ENCODE results near the gene ONECUT3. TPM values are rescaled to one million over a fixed set of nuclear protein-coding genes. Genes with fewer than 3 reads are reported as not detected.
"Not testable (repeated sequence)": the region's sequence is repeated elsewhere in the genome, so short reads cannot be mapped to it uniquely, and the experiment has no call there.

ONECUT3 gene
- total RNA-seq, 3 donors from 2014 or later = not detected

DNA sequence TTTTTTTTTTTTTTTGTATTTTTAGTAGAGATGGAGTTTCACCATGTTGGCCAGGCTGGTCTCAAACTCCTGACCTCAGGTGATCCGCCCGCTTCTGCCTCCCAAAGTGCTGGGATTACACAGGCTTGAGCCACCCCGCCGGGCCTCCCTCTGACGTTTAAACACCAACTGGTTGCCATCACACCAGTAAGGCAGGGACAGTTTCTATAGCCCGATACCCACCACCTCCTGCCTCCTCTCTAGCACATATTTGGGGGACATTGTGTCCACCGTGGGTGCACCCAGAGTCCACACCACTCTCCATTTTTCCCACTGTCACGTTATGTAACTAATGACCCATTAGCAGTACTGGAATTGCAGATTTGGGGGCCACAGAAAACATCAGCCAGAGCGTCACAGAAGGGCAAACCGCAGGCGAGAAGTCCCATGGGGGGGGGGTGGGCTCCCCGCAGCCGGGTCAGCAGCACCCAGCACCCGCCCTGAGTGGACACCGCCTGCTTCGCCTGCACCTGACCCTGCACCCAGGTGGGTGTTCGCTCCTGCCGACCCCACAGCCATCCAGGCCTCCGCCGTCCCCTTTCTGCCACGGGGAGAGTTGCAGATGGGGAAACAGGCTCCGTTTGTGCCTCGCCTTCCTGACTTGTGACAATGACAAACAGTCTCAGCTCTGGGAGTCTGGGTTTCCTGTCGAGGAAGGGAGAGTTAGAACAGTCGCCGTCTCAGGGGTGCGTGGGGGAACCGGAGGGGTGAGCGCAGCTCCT, 3.6 kb downstream of the ONECUT3 start:
- TF ChIP-seq, protein P1, sequence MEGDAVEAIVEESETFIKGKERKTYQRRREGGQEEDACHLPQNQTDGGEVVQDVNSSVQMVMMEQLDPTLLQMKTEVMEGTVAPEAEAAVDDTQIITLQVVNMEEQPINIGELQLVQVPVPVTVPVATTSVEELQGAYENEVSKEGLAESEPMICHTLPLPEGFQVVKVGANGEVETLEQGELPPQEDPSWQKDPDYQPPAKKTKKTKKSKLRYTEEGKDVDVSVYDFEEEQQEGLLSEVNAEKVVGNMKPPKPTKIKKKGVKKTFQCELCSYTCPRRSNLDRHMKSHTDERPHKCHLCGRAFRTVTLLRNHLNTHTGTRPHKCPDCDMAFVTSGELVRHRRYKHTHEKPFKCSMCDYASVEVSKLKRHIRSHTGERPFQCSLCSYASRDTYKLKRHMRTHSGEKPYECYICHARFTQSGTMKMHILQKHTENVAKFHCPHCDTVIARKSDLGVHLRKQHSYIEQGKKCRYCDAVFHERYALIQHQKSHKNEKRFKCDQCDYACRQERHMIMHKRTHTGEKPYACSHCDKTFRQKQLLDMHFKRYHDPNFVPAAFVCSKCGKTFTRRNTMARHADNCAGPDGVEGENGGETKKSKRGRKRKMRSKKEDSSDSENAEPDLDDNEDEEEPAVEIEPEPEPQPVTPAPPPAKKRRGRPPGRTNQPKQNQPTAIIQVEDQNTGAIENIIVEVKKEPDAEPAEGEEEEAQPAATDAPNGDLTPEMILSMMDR (IDR thresholded peaks at IDR 0.05) = no peak
- DNase-seq = no peak
- Histone ChIP-seq H3K9me3 (no peaks in the 10 kb centered on the region), H3K4me1 (ENCODE audit: low read depth) (no peaks in the 10 kb centered on the region), H3K36me3 (ENCODE audit: low read depth) (no peaks in the 10 kb centered on the region), H3K4me3 (no peak overlapping the region)
- intact Hi-C loops (cut with DNase I, micrococcal nuclease) = no loop called here
- no peak for ATAC-seq

DNA sequence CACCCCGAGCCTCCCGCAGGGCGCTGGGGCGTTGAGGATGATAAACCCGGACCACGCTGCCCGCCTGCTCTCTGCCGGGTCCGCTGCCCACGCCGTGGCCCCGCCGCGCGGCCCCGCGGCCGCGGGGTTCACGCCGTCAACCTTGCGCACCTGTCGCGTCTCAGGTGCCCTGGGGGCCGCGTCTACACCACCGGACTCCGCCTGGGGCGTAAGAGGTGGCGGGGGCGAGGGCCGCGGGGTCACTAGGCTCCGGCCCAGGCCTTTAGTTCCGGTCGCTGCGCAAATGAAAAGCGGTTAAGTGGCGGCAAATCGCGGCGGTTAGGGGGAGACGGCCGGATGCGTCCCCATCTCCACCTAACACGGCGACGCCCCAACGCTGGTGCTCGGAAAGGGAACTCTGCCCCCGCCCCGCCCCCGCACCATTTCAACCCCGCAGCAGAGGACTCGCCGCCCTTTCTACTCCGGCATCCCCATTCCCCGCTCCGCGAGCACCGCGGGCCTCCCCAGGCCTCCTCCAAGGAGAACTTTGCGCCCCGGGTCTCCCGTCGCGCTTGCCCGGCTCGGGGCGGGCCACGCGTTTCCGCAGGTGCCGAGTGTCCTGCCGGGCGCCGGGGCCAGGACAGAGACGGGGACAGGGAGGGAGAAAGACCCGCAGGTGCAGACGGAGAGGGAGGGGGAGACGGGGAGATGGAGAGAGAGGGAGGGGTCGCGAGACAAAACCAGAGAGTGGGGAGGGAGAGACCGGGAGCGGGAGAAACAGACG, 4.3 kb downstream of the ONECUT3 start:
- H3K4me3 ChIP-seq = no peak overlapping the region
- DNase-seq (no peak), ATAC-seq (no peak)
- no peaks in the 10 kb centered on the region for H3K36me3 ChIP-seq (ENCODE audit: low read depth)
- intact Hi-C loops (cut with DNase I, micrococcal nuclease) = no loop called here
- H3K4me1 ChIP-seq (ENCODE audit: low read depth) = no peaks in the 10 kb centered on the region
- TF ChIP-seq, protein P1 (IDR thresholded peaks at IDR 0.05) = no peak
- no peaks in the 10 kb centered on the region for H3K9me3 ChIP-seq

GRCh38 chr19:1758231-1758577, 4.9 kb downstream of the ONECUT3 start:
- TF ChIP-seq, protein P1 (IDR thresholded peaks at IDR 0.05) = no peak
- Histone ChIP-seq H3K36me3 (ENCODE audit: low read depth) (no peaks in the 10 kb centered on the region), H3K4me3 (no peak overlapping the region), H3K9me3 (no peaks in the 10 kb centered on the region), H3K4me1 (ENCODE audit: low read depth) (no peaks in the 10 kb centered on the region)
- no peak for ATAC-seq
- intact Hi-C loops (cut with DNase I, micrococcal nuclease) = no loop called here
- no peak for DNase-seq

DNA sequence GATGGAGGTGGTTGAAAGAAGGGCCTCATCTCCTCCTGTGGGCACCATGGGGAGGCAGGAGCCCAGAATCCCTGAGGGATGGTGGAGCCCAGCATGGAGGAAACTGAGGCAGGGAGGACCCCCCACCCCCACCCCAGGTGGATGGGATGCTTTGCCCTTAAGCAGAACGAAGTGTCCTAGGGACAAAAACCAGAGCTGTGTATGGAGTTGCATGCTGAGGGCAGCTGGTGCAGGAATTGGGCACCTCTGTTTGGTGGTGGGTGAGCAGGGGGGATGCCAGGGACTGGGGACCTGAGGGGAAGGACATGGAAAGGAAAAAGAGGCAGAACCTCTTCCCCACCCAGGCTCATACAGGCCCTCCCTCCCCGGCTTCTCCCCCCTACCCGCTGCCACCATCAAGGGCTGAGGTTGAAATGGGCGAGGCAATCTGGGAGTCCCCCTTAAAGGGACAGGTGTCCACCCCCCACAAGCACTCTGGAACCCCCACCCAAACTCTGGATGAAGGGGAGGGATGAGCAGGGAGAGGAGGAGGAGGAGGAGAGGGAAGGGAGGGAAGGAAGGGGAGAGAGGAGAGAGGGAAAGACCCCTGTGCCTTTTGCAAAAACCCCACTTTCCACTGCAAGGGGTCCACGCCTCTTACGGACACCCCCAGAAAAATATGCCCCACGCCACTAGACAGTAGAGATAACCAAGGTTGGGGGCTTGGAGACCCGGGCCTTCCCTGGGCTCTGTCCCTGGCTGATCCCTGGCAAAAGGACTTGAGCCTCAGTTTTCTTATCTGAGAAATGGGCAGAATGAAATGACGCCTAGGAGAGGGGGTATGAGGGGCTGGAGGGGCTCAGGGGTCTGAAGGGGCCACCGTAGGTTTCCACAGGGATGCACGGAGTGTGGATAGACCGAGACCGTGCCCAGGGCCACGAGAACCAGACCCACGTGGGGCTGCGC, 5.9 kb downstream of the ONECUT3 start:
- DNase-seq = no peak
- no peaks in the 10 kb centered on the region for H3K9me3 ChIP-seq
- H3K4me1 ChIP-seq (ENCODE audit: low read depth) = no peaks in the 10 kb centered on the region
- H3K4me3 ChIP-seq = no peak overlapping the region
- intact Hi-C loops (cut with DNase I, micrococcal nuclease) = no loop called here
- no peak for ATAC-seq
- TF ChIP-seq, protein P1 (IDR thresholded peaks at IDR 0.05) = no peak
- no peaks in the 10 kb centered on the region for H3K36me3 ChIP-seq (ENCODE audit: low read depth)

GRCh38 chr19:1760020-1760419, 6.7 kb downstream of the ONECUT3 start:
- intact Hi-C loops (cut with DNase I, micrococcal nuclease) = no loop called here
- TF ChIP-seq, protein P1 (IDR thresholded peaks at IDR 0.05) = no peak
- H3K4me3 ChIP-seq = no peak overlapping the region
- no peaks in the 10 kb centered on the region for H3K4me1 ChIP-seq (ENCODE audit: low read depth)
- no peaks in the 10 kb centered on the region for H3K9me3 ChIP-seq
- H3K36me3 ChIP-seq (ENCODE audit: low read depth) = no peaks in the 10 kb centered on the region
- DNase-seq (no peak), ATAC-seq (no peak)

GRCh38 chr19:1760786-1761527, 7.7 kb downstream of the ONECUT3 start:
- ATAC-seq; H3K4me1 ChIP-seq (ENCODE audit: low read depth); H3K4me3 ChIP-seq; H3K36me3 ChIP-seq (ENCODE audit: low read depth); intact Hi-C loops (cut with DNase I, micrococcal nuclease); H3K9me3 ChIP-seq; DNase-seq: not testable (repeated sequence)
